Measurements from ENCODE around the gene WTAP.

GRCh38 chr6:159760602-159761057 lies 33.3 kb downstream of the WTAP start:
- TF ChIP-seq ARNT (IDR thresholded peaks at IDR 0.05) (no peak), FOXM1 (IDR thresholded peaks at IDR 0.05; ENCODE audit: borderline replicate concordance) (no peak)
